HG03354 (cell line): ENCODE data around the gene POMC.
"Not testable (repeated sequence)": the region's sequence is repeated elsewhere in the genome, so short reads cannot be mapped to it uniquely, and the experiment has no call there.

Experiments
- ATAC-seq: cut with Tn5 transposase; IDR thresholded peaks from one replicate; pipeline ENCODE4 v1.9.1; 2021; ENCODE audit warnings: mild to moderate bottlenecking; ENCODE audit not compliant: unreplicated experiment, poor library complexity, severe bottlenecking

POMC gene

DNA sequence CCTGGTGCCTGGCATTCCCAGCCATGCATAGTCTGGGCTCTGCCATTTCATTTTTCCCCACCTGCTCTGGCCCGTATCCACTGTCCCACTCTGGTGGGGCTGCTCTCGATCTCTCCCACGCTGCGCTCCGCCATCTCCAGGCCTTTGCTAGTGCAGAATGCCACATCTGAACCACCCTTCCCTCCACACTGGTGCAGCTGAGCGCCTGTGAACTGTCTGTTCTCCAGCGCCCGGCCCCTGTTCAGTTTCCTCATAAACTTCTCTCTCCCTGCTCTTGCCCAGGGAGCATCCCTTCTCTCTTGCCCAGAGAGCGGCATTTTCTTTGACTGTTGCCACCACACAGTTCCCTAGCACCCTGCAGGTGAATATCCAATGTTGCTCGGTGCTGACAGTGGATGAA lies 21.5 kb downstream of the POMC start:
- ATAC-seq = no peak

DNA sequence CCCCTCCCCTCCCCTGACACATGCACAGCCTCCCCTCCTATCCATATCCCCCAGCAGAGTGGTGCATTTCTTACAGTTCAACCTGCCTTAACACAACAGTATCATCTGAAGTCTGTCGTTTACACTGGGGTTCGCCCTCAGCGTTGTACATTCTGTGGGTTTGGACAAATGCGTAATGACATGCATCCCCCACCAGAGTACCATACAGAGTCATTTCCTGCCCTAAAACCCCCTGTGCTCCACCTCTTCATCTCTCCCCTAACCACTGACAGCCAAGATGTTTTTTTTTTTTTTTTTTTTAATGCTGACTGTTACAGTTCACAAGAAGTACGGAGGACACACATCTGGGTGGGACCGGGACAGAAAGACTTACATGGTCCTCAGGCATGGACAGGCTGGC lies 22.6 kb downstream of the POMC start:
- no peak for ATAC-seq

DNA sequence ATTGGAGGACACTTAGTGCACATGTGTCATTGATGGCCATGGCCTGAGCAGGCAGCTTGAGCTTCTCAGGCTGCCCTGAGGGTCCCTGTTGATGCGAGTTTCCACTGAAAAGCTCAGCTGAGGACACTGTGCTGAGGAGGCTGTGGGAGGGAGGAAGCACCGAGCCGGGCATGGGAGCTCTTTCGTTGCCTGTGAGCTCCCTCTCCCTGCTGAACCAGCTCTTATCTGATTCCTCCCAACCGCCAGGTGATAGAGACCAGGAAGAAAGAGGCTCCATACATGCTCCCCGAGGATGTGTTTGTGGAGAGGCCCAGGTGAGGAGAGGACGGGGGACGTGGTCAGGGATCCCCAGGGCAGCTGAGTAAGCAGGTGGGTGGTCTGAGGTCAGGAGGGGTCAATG lies 27.3 kb downstream of the POMC start:
- no peak for ATAC-seq

DNA sequence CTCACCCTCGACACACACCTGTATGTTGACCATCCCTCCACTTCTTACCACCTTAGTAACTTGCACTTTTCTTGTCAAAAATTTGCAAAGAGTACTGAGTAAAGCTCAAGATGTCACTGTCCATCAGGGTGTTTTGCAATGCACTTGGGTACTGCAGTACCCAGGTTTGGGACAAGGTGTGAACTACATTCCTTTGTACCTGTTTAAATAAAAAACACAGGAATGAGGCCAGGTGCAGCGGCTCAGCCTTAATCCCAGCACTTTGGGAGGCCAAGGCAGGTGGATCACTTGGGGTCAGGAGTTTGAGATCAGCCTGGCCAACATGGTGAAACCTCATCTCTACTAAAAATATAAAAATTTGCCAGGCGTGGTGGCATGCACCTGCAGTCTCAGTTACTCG lies 27.8 kb downstream of the POMC start:
- not testable (repeated sequence) for ATAC-seq

DNA sequence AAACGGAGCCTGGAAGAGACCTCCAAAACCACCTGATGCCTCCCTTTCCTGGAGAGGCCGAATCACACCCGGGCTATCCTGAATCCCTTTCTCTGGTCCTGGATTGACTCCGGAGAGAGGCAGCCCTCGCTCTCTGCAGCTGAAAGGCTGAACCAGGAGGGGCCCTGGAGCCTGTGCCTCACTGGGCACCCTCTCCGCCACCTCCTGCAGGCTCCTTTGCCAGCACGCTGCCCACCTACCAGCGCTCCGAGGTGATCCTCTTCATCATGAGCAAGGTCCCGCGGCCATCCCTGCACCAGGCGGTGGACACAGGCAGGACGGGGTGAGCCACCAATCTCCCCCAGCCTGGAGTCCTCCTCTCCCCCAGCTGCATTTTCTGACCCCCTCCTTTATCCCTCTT lies 35.7 kb downstream of the POMC start:
- no peak for ATAC-seq

DNA sequence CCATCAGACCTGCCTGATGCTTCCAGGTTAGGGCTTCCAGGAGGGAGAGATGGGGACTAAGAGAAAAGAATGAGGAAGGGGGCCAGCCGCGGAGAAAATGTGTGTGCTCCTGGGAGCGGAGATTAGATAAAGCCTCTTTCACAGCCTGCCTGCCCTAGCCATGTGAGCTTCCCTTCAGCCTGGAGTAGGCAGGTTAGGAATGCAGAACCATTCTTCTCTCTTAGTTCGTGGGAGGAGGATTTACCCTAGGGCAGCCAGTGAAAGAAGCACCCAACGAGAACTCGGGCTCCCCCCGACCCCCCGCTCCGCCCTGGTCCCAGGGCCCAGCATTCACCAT lies 36.1 kb downstream of the POMC start:
- no peak for ATAC-seq

DNA sequence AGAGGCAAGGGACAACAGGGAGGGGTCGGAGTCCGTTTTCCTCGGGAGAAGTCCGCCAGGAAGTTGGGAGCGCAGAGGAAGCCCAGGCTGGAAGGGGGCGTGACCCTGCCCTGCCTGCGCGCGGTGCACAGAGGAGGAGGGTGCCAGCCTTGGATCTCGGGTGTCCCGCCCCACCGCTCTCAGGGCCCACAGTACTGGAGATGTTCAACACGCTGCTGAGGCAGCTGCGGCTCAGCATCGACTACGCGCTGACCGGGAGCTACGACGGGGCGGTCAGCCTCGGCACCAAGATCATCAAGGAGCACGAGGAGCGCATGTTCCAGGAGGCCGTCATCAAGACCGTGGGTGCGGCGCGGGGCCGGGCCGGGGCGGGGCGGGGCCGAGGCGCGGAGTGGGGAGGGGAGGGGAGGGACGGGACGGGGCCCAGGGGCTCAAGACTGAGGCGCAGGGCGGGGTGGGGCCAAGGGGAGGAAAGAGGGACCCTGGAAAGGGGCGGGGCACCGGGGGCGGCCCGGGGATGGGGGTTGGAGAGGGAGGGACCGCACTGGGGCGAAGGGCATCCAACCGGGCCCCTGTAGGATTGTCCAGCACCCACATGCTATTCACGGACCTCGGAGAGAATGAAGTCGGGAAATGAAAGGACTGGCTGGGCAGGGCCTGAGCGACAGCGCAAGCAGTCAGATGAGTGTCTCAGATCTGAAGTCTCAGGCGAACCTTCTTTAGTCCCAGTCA lies 36.6 kb downstream of the POMC start:
- no peak for ATAC-seq

DNA sequence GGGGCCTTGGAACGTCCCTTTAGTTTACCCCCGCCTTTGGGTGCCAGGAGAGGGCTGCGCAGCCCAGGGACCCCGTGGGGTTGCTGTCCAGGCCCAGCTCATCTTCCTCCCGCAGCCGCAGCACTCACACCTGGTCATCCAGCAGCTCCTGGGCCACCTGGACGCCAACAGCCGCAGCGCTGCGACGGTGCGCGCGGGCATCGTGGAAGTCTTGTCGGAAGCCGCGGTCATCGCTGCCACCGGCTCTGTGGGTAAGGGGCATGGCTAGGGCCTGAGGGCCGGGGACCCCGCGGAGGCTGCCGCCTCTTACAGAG lies 37.2 kb downstream of the POMC start:
- no peak for ATAC-seq

DNA sequence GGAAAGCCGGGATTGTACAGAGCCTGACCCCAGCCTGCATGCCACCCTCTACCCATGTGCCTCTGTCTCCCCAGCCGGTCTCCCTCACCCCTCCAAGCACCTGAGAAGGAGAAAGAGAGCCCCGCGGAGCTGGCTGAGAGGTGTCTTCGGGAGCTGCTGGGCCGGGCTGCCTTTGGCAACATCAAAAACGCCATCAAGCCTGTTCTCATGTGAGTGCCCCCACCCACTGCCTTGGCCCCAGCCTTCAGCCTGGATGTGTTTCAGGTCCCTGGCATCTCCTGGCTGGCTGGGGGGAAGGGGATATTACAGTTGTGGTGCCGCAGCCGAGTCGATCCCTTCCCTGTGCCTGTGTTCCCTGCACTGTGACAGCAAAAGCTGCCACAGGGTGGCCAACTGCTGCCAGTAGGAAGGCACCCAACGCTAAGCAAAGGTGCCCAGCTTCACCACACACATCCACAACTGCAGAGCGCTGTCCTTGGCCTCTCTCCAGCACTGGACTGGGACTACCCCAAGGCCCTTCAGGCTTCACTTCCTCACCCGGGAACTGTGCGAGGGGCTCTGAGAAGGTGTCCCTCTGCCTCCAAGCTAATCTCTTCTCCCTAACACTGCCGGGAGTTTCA lies 38.4 kb downstream of the POMC start:
- ATAC-seq = no peak

DNA sequence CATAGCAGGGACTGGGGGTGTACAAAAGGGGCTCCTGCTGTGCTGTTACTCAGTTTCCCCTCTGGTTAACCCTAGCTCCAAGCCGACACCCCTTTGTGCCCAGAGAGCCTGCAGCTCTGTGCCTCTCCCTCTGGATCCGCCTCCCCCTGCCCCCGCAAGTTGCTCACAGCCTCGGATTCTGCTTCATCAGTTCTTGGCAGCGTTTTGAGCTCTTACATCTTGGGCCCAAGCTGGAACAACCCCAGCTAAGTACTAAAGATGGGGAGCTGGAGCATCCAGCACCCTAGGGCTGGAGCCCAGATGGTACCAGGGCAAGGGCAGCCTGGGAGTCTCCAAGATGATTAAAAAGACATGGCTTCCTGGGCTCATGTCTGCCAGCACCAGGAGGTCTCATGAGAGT lies 40.7 kb downstream of the POMC start:
- ATAC-seq = no peak

DNA sequence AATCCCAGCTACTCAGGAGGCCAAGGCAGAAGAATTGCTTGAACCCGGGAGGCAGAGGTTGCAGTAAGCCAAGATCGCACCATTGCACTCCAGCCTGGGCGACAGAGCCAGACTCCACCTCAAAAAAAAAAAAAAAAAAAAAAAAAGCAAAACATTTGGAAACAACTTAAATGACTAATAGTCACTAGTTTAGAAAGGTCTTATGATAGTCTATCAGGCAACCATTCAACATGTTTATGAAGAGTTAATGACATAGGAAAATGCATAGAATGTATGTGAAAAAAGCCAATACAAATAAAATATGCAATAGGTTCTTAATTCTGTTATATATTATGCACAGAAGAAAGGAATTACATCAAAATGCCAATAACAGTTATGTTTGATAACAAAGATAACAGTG lies 41.3 kb downstream of the POMC start:
- not testable (repeated sequence) for ATAC-seq

DNA sequence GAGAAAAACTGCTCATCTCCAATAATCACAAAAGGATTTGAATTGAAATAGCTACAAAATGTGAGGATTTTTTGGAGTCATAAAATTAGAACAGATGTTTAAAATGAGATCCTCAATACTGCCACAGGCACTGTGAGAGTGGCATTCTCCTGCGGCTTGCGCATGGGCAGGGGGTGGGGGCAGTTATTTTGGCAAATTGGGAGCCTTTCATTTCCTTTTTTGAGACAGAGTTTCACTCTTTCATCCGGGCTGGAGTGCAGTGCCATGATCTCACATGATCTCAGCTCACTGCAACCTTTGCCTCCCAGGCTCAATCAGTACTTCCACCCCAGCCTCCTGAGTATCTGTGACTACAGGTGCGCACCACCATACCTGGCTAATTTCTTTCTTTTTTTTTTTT lies 42.4 kb downstream of the POMC start:
- ATAC-seq = no peak

DNA sequence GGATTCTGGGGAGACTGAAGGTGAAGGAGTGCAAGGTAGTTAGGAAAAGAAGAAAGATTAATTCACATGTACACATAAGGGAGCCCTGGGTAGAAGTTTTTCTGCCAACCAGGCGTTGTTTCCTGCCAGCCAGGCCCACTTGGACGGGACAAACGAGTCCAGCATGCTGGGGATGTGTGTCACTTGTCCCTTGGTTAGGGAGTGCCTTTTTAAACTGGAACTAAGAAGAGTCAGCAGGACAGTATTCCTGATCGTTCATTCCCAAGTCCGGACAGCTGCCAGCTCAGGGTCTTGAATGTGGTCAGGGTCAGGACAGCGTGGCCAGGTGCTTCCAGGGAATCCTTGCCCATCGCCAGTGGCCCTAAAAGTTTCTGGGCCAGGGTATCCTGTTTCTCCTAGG lies 43.2 kb downstream of the POMC start:
- no peak for ATAC-seq

DNA sequence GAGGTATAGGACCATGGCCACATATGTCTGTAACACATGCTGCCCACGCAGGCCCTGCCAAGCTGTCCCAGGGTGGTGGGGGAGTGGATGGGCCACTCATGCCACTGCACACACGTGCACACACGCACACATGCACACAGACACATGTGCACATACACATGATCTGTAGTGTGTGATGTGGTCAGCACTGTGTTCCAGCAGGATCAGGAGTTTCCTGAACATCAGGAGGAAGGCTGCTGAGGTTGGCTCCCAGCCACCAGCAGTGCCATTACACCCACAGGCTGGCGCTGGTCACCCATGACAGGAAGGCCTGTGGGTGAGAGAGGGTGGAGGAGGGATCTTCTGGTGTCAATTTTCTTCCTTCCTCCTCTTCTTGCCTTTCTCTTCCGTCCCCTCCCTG lies 44.7 kb downstream of the POMC start:
- ATAC-seq = no peak

DNA sequence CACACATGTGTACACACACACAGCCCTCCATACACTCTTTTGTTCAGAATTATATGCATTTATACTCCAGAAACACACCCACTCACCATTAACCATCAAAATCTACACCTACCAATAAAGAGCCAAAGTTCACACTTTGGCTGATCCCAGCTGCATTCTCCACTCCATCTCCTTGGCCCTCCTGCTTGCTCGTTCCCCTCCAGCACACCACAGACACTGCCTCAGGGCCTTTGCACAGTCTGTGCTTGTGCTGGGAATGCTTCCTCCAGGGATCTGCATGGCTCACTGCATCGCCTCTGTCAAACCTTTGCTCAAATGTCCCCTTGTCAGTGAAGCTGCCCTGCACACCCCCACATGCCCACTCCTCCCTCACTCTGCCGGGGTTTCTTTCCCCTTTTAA lies 46.0 kb downstream of the POMC start:
- no peak for ATAC-seq

DNA sequence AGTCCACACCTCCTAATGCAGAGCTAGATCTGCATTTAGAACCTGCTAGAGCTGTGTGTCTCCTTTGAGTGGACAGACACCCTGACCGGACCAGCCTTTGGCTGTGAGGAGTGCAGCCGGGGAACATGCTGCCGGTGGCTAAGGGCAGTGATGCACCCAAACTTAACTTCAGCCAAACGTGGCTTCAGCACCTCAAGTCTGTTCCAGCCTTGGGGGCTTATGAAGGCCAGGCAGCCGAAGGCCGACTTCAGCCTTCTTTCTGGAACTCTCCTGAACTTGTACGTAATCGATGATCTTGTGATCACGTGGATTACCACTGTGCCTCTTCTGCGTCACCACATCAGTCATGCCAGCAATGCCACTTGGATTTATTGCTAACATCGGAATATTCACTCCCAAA lies 49.1 kb downstream of the POMC start:
- no peak for ATAC-seq

DNA sequence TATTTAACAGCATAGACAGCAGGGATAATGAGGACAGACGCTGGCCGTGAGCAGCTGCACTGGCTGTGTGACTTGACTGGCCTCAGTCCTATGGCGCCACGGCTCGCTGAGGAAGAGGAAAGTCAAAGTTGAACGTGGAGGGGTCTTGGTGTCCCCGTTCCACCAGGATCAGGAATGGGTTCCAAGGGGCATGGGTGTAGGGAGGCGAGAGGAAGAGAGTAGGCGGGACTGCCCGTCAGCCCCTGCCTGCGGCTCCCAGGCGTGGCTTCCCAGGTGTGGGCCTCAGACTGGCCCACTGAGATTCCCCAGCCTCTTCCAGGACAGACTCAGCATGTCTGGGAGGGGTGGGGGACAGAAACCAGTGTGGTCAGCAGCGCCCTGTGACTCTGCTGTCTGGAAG lies 51.4 kb downstream of the POMC start:
- no peak for ATAC-seq

DNA sequence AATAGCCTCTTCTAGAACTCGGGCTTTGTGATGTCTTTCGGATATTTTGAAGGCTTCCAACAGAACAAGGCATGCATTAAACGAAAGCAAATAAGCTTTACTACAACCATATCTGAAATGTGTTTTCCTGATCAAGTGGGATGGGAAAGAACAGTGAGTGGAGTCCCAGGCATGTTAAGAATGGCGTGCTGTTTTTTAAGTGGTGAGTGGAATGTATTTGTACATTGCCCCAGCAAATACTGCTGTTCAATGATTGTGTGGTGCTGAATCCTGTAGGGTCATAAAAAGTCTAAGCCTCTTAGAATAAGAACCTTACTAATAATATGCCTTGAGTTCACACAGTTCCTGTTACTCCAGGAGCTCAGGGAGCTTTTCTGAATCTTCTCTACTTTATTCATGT lies 52.5 kb downstream of the POMC start:
- no peak for ATAC-seq

DNA sequence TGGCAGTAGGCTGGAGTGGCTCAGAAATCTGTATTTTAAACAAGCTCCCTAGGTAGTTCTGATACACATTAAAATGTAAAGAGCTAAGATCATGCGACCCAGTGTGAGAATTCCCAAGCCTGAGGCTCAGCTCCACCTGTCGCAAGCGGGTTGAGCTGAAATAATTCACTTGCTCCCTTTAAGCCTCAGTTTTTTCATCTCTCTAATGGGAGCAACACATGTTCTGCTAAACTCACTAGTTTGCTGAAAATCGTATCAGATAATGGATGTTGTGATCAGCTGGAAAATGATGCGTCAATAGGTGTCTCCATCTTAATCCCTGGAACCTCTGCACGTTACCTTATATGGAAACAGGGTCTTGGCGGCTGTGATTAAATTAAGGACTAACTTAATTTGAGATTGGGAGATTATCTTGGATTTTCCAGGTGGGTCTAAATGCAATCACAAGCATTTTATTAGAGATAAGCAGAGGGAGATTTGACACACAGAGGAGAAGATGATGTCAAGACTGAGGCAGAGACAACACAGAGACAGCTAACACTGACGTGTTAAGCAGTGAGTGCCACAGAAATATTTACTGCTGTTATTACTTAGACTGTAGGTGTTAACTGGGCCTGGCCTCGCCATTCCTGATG lies 53.0 kb downstream of the POMC start:
- no peak for ATAC-seq

DNA sequence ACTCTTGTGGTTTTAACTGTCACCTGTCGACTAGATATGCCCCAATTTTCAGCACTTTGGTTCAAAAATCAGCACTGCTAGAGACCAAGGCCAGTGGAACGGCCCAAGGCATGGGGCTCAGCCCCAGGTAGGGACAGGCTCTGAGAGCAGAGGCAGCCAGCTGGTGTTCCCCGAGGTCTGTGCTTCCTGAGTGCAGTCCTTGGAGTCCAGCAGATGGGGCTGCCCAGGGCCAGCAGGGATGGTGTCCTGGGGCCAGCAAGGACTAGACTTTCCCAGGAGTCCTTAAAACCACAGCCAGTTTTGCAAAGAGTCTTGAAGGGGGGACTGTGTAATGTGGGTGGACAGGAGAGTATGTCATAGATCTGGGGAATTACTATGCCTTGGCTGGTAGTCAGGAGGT lies 56.3 kb downstream of the POMC start:
- ATAC-seq = no peak
